EL (cell line): Measurements from ENCODE around the gene A2M.

Experiments
- DNase-seq: peaks from one replicate; pipeline ENCODE4 v3.0.0-alpha.2; 2016

Gene A2M

DNA sequence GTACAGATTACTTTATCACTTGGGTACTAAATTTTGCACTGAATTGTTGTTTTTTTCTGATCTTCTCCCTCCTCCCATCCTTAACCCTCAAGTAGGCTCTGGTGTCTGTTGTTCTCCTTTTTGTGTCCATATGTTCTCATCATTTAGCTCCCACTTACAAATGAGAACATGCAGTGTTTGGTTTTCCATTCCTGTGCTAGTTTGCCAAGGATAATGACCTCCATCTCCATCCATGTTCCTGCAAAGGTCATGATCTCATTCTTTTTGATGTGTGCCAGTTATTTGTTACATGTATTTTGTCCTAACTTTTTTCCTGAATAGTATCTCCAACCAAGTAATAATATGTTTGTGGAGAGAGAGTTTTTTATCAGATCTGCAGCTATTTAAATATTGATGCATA, 44.2 kb downstream of the A2M start:
- DNase-seq = no peak

DNA sequence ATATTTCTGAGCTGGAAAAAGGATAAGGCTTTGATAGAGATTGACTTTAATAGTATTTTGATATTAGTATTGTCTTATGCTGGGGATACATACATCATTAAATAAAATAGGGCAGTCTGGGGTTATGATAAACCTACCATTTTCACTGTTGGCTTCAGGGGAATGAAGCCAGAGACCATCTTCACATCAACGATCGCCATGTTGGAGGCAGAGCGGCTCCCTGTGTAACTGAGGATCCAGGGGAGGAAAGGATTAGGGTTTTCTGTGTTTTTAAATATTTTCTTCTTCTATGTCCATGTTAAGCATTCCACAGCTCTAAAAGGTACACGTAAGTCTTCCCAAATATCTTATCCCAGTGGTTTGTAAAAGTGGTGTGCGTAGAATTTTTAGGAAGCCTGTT, 45.4 kb downstream of the A2M start:
- no peak for DNase-seq

DNA sequence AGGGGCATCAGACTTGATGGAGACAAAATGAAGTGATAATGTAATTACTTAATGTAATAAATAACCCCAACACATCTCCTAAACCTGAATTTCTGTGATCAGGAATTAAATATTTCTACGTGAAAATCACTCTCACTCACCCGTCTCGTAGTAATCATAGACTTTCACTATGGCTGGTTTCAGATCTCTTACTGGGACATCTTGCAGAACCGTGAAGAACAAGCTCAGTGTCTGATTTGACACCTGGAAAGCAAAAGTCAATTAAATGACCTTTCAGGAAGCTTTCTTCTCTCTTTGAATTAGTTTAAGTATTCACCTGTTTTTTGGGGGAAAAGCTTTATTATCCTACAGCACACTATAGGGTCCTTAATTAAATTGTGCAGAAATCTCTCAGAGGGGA, 47.1 kb downstream of the A2M start:
- DNase-seq = no peak

- no peak for DNase-seq
Observed at GRCh38 chr12:9068086-9068485, 47.6 kb downstream of the A2M start.

DNA sequence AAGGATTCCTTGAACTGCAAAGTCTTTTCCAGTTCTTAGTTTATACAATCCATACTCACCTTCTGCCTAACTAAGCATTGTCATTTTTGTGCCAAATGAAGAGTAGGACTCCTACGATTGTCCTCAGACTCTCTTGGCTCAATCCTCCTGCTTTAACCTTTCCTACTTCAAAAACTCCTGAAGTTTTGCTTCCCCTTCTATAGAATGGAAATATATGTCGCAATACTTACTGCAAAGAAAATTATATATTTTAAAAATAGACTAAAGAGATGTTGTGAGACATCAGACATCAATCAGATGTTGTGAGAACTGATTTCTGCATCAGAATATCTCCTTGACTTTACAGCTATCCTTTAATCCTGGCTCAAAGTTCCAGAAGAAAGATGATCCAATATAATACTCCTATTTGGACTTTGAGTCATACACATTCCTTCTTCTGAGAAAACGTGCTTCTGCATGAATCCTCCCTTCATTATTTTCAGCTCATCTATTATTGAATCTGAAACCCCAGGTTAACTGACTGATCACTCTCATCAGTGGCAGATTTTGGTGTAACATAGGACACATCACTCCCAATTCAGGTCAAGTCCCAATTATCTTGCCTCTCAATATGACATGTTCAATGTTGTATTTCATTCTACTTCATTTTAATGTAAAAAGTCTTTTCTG, 48.8 kb downstream of the A2M start:
- no peak for DNase-seq

- DNase-seq = no peak
Observed at GRCh38 chr12:9066183-9066623, 49.5 kb downstream of the A2M start.

DNA sequence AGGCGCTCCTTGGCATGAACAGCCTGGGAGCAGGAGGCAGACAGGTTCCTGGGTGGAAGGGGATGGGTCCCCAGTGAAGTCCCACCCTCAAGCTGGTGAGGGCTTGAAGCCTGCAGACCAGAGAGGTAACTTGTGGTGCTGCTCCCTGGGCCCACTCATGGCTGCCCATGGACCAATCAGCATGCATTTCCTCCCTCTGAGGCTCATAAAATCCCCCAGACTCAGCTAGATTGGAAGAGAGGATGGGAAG, 50.2 kb downstream of the A2M start:
- DNase-seq = no peak

DNA sequence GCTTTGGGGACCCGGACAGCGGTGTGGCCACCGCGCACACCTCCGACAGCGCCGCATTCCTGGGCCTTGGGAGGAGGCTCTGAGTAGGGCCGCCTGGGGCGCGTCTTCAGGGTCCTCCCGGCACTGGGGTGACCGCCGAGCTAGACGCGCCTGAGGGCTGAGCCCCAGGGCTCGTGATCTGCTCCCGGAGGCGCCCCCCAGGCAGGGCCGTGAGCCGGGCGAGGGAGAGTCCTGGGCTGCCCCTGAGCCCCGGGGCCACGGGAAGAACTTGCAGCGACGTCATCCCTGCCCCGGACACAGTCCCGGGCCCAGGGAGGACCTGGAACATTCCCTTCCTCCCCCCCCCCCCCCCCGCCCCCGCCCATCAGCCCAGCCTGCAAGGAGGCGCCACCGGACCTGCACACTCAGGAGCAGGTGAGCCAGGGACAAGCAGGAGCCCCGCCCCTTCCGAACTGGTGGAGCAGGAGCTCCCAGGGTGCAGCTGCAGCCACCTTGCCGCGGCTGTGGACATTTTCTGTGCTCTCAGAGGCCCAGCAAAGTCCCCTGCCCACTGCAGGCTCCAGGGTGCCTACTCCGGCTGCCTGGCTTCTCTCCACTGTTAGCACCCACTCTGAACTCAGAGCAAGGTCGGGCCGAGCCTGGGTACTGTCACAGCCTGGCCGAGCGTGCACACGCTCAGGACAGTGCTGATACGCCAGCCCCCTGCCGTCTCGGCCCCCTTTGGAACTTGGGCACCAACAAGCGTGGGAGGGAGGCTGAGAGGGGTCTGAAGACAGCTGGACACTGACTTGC, 50.7 kb downstream of the A2M start:
- DNase-seq = peak; percentile 30

DNA sequence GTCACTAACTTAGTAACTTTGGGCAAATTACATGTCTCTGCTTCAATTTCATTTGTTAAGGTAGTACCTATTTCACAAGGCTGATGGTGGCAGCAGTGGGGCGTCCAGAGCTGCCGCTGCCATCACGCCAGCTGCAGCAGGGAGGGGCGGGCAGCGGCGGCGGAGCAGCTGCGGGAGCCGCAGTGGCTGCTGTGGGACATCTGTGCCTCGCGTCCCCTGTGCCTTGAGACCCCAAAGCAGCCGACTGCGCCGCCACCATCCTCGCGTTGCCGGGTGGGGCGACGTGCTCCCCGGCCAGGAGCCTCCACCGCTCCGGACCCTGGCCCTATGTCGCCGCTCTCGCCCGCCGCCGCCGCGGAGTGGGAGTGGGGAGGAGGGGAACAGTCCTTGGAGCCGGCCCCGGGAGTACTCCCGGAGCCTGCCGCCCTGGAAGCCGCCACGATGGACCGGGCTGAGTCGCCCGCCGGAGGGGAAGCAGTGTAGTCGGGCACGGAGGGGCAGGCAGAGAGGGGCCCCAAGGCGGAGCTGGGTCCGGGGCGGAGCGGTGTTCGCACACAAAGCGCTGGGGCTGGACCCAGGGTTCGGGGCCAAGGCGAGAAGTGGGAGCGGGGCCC, 51.4 kb downstream of the A2M start:
- peak; percentile 41 for DNase-seq

GRCh38 chr12:9052610-9053009, 63.1 kb downstream of the A2M start:
- no peak for DNase-seq

DNA sequence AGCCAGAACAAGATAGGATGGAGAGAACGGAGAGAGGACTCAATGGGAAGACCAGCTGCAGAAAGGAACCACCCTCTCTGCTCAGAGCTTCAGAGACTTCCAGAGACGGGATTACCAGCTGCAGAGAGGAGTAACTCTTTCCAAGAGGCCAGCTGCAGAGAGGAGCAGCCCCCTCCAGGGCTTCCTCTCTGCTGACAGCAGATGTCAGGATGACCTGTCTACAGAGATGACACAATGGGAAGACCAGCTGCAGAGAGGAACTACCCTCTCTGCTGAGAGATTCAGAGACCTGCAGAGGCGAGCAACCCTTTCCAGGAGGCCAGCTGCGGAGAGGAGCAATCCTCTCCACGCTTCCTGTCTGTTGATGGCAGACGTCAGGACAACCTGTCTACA, 64.6 kb downstream of the A2M start:
- DNase-seq = no peak

DNA sequence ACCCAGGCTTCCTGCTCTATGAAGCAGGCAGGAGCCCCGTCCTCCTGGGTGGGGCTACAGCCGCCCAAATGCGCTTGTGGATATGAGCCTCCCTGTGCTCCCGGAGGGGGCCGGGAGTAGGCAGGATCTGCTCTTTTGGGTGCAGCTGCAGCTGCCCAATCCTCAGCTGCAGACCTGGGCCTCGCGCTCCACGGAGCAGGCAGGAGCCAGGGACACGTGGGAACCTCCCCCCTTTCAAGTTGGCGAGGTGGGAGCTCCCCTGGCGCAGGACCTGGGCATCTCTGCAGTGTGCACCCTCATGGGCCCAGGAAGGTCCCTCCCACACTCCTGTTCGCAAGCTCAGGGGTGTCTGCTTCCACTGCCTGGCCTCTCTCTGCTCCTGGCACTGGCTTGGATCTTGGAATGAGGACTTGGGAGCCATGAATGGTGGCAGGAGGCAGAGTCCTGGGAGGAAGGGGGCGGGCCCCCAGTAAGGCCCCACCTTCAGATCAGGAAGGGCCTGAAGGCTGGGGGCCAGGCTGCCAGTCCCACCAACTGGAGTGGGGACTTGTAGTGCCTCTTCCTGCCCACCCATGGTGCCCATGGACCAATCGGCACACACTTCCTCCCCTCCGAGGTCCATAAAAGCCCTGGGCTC, 65.1 kb downstream of the A2M start:
- DNase-seq = no peak

GRCh38 chr12:9049520-9050133, 66.1 kb downstream of the A2M start:
- peak; percentile 38 for DNase-seq

DNA sequence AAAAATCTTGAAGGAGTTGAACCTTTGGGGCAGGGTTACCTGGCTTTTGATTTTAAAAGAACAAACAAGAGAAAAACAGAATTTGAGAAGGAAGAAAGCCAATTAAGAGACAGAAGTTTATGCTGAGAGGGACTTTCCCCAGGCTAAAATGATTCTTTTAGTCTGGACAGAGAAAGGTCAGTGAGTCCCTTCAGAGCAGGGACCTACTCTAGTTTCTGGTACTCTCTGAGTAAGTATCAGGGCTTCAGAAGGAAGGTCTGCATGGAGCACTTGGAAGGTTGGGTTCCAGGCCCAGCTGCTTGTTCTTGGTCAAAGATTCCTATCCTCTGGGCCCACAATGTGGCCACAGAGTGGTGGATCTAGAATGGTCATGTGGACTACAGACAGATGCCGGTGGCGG, 66.8 kb downstream of the A2M start:
- DNase-seq = no peak

GRCh38 chr12:9047105-9047504, 68.6 kb downstream of the A2M start:
- DNase-seq = no peak

- DNase-seq = no peak
Observed at GRCh38 chr12:9043766-9044165, 72.0 kb downstream of the A2M start.

DNA sequence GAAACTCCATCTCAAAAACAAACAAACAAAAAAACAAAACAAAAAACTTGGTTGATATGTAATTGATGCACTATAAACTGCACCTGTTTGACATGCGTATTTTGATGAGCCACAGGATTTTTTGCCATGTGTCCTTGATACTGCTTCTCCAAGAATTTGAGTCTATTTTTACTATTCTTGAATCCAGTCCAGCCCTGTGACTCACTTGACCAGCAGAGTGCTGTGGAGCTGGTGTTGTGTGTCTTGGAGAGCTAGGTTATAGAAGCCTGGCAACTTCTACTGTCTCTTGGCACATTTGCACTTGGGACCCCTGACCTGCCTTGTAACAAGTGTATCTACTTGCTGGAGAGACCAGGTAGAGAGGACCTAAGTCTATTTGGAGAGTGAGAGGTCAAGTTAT, 74.4 kb downstream of the A2M start:
- DNase-seq = no peak

GRCh38 chr12:9040484-9041186, 75.1 kb downstream of the A2M start:
- DNase-seq = no peak

DNA sequence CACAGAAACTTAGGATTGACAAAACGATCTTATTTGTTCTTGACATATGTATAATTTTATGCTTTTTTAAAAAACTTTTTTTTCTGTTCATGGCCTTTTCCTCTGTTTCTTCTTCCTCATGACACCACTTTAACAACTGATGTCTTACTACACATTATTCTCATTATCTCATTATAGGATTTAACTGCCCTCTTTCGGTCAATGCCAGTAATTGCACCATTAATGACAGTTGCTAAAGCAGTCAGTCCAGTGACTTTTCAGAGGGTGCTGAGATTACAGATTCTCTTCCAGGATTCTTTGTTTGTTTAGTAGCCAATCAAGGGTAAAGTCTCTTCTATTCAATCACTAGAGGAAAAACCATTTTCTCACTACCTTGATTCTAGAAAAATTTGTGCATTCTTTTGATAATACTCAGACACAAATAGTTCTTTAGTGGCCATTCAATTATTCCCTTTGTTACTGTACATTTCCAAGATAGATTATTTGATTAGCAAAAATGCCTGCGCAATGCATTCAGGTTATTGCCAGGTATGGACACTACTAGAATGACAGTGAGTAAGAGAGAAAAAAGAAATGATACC, 76.2 kb downstream of the A2M start:
- DNase-seq = peak; percentile 31

GRCh38 chr12:9037431-9037830, 78.3 kb downstream of the A2M start:
- no peak for DNase-seq

- DNase-seq = no peak
Observed at GRCh38 chr12:9036227-9036626, 79.5 kb downstream of the A2M start.

DNA sequence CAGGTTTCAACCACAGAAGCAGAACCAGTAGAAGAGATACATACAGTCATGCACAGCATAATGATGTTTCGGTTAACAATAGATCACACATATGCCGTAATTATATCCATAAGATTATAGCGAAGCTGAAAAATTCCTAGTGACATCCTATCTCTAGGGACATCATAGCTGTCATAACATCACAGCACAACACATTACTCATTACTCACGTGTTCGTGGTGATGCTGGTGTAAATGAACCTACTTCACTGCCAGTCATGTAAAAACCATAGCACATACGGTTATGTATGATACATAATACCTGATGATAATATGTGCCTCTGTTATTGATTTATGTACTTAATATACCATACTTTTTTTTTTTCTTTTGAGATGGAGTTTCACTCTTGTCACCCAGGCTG, 81.6 kb downstream of the A2M start:
- DNase-seq = no peak
